NAMALWA (cell line): ENCODE data around the gene LILRA1.
"Not testable (repeated sequence)": the region's sequence is repeated elsewhere in the genome, so short reads cannot be mapped to it uniquely, and the experiment has no call there.

Experiments
- DNase-seq: peaks from one replicate; pipeline ENCODE4 v3.0.0-alpha.2; 2015; ENCODE audit warnings: low spot score

LILRA1 gene

DNA sequence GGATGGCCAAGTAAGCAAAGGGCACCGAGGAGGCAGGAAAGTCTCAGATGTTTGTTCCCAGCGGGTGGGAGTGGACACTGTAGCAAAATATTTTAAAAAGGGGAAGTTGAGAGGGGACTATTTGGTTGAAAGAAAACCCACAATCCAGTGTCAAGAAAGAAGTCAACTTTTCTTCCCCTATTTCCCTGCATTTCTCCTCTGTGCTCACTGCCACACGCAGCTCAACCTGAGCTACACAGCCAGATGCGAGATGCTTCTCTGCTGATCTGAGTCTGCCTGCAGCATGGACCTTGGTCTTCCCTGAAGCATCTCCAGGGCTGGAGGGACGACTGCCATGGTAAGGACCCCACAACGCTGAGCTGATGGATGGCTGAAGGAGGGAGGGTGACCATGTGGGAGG lies at the start of gene LILRA1:
LILRA1 (plus strand) TSS at position 188 of the 400 bp plus-strand sequence. CDS start 613 bp downstream, outside the sequence.
- not testable (repeated sequence) for DNase-seq

DNA sequence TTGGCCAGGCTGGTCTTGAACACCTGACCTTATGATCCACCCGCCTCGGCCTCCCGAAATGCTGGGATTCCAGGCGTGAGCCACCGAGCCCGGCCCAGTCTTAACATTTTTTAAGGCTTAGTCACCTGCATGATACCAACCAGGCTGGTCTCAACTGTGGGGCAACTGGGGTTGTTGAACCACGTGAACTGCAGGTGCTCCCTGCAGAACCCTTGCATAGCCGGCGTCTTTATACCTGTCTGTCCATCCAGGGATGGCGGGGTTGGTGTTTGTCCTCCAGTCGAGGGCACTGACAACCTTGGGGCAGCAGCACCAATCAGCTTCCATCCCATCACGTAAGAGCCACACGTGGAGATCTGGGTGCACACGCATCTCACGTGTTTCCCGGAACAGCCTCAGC lies 44.6 kb upstream of the LILRA1 start:
- DNase-seq: no peak

DNA sequence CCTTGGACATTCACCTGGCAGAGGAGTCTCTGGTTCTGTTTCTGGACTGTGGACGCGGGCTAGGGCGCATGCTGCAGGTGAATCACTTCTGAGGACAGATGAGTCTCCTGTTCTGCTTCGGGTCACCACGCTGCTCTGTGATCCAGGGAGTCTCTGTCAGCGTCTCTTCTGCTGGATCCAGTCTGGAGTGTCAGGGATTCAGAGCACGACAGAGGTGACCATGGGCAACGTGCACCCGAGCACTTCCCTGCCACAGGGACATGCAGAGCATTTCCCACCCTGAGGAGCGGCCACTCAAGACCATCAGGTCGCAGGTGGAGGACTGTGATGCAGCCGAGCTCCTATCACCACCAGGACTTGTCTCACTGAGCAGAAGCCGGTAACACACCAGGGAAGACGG lies 44.2 kb upstream of the LILRA1 start:
- DNase-seq: no peak

DNA sequence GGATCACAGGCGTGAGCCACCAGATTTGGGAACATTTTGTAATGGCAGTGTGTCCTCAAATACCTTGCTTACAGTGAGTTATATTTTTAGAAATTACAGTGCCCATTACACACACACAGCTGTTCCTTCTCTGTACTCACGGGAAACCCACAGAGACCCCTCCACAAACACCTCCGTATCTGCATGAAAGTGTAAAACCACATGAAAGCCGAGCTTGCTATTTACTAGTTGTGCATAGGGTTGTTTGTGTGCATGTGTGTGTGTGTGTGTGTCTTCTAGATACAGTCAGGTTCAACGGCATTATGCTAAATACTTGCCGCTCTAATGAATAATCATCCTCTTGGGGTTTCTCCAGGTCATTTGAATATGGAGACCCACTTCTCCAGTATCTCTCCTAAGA lies 42.1 kb upstream of the LILRA1 start:
- DNase-seq: peak; percentile 17

DNA sequence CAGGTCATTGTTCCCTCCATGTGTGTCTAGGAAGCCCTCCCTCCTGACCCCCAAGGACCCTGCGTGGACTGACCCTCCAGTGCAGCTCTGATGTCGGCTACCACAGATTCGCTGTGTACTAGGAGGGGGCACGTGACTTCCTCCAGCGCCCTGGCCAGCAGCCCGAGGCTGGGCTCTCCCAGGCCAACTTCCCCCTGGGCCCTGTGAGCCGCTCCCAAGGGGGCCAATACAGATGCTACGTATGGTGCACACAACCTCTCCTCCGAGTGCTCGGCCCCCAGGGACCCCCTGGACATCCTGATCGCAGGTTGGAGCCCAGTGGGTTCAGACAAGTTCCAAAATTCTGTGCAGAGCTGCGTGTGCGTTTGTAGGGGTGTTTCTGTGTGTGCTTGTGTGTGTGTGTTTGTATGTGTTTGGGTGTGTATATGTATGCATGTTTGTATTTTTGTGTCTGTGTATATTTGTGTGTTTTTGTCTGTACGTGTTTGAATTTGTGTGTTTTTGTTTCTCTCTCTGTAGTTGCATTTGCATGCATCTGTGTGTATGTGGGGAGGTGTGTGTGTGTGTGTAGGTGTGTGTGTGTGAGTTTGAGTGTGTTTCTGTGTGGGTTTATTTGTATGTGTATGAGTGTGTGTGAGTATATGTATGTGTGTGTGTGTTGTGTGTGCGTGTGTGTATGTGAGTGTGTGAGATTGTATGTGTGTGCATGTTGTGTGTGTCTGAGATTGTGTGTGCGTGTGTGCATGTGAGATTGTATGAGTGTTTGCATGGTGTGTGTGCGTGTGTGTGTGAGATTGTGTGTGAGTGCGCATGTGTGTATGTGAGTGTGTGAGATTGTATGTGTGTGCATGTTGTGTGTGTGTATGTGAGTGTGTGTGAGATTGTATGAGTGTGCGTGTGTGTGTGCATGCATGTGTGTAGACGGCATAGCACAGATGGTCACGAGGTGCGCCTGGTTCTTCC lies 41.2 kb upstream of the LILRA1 start:
- no peak for DNase-seq

DNA sequence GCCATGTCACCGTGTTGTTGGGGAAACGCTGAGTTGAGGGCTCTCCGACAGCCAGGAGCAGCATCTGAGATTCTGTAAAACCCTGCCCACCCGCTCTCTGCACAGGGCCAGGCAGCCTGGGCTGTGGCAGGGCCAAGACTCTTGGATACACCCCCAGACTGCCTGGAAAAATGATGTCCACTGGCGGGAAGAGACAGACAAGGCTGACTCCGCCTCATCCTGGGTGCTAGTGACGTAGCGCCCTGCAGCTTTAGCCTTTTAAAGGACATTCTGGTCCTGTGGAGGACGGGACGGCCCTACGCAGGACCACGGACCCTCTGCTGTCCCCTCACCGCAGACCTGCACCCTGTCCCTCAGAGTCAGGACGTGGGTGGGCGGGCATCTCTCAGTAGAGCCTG lies 40.5 kb upstream of the LILRA1 start:
- no peak for DNase-seq

DNA sequence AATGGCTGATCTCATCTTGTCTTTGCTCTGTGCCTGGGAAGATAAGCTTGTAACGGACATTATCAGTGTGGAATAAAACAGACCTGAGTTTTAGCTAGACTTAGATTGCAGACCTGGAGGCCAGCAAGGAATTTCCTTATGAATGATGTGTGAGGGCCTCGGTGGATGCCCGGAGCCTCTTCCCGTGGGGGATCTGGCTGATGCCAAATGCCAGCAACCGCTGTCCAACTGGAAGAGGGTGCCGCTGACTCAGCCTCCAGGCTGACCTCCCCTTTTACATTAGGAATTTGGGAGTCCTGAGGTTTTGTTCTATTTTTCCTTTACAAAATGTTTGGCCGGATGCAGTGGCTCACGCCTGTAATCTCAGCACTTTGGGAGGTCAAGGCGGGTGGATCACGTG lies 39.4 kb upstream of the LILRA1 start:
- no peak for DNase-seq

DNA sequence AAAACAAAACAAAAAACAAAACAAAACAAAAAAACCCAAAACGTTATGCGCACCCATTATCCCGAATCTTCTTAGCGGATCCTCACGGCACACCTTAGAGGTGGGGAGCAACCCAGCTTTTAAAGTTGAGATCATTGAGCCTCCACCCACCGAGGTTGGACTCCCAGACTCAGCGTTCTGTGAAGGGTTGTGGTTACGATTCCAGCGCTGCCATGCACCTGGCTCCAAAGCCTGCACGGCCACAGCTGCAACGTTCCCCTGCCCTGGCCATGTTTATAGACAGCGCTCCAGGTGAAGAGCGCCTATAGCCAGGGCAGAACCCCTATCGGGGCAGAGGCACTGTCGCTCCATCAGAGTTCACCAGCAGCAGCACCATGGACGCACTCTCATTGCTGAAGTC lies 38.5 kb upstream of the LILRA1 start:
- no peak for DNase-seq

DNA sequence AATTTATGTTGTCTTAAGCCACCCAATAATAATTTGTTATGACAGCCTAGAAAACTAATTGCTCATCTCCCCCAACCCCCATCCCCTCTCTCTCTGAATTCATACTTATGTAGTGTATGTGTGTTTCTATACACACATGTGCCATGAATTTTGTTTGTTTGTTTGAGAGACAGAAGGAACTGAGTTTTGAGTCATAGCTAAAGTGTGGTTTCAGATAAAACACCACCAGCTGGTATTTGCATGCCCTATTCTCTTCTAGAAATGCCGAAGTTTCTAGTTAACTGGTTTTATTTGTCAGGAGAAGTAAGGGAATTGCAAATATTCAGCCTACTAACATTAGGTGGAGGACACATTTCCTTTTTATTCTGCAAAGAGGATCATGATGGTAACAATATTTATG lies 37.2 kb upstream of the LILRA1 start:
- no peak for DNase-seq

DNA sequence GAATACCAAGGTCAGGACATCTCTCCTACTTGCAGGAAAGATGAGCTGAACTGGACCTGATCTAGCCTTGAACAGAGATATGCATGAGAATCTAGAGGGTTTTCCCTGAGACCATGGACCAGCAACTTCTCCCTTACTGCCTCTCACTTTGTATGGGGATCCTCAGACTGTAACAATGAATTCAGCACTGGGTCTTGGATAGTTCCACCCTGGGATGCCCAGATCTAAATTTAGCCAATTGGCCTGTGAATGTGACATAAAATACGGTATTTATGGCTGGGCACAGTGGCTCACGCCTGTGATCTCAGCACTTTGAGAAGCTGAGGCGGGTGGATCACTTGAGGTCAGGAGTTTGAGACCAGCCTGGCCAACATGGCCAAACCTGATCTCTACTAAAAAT lies 35.1 kb upstream of the LILRA1 start:
- no peak for DNase-seq

DNA sequence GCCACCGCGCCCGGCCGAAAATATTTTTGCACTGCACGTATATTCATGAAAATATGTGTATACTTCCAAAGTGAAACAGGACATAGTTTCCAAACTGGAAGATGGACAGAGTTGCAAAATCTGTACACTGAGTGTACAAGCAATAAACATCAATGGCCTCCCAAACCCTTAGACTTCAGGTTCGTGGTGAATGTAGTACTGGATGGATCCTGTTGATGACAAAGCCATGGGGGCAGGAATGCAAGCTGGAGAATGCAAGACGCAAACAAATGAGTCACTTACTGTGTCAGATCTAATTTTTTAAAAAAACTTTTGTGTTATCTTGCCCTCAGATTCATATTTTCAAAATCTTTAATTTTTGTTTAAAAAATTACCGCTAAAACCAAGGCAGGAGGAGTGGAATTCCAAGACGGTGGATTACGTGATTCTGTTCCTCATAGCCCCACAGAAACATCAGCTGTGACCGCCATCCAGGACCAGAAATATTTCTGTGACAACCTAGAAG lies 32.5 kb upstream of the LILRA1 start:
- DNase-seq: no peak

DNA sequence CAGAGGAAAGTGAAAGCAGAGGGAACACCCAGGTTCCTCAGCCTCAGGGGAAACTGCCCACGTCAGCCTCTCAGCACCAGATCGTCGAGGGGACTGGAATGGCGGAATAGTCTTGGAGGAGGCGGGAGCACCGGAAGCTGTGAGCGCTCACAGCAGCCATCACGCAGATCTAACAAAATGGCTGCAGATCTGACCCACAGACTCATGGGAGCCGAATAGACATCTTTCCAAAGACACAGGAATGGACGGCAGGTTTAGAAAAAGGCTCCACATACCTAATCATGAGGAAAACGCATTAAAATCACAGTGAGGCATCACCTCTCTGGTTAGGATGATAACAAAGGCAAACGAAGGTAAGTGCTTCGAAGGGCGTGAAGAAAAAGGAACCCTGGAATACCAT lies 31.6 kb upstream of the LILRA1 start:
- DNase-seq: no peak

DNA sequence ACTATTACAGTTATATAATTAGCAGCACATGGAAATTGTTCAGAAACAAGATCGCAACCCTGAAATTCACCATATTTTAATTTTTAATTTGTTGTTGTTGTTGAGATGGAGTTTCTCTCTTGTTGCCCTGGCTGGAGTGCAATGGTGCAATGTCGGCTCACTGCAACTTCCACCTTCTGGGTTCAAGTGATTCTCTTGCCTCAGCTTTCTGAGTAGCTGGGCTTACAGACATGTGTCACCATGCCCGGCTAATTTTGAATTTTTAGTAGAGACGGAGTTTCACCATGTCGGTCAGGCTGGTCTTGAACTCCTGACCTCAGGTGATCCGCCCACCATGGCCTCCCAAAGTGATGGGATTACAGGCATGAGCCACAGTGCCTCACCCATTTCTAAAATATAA lies 30.2 kb upstream of the LILRA1 start:
- not testable (repeated sequence) for DNase-seq

DNA sequence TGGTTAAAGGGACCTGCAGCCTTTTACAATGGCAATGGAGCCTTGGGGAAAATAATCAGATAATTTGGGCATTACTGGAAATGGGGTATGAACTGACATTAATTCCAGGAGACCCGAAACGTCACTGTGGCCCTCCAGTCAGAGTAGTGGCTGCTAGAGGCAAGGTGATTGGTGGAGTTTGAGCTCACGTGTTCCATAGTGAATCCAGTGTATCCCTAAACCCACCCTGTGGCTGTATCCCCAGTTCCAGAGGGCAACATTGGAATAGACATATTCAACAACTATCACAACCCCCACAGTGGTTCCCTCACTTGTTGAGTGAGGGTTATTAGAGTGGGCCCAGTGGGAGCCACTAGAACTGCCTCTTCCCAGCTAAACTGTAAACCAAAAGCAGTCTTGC lies 23.1 kb upstream of the LILRA1 start:
- DNase-seq: no peak

DNA sequence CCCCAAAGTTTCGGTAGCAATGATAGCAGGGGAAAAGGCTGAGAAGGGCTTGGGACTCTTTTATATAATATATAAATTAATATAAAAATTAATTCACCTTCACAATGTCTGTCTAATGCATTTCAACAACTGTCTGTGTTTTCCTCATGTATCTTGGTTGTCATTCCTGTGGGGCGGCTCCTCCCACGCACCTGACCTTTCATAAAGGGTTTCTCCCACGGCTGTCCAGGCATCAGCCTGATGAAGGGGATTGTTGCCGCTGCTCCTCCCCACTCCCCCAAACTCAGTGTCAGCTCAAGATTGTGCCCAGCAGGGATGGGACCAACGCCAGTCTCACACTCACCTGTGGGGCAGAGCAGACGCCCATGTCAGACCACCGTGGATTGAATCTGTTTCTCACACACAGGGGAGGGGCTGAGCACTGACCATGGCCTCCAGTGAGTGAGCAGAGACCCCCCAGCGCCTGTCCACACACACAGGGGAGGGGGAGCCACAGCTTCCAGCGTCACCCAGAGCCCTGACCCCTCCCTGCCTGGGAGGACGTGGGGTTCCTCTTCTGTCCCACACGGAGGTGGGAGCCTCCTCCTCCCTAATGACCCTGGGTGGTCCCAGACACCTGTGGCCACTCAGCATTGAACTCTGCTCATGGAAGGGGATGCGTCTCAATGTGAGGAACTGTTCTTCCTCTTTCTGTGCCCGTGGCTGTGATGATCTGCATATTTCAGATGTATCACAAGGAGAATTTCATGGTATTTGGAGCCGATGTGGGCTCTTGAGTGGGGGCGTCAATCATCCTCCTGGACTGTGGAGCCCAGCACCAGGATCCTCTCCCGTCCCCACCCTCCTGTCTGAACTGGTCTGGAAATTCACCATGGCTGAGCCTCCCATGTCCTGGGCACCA lies 21.5 kb upstream of the LILRA1 start:
- not testable (repeated sequence) for DNase-seq

DNA sequence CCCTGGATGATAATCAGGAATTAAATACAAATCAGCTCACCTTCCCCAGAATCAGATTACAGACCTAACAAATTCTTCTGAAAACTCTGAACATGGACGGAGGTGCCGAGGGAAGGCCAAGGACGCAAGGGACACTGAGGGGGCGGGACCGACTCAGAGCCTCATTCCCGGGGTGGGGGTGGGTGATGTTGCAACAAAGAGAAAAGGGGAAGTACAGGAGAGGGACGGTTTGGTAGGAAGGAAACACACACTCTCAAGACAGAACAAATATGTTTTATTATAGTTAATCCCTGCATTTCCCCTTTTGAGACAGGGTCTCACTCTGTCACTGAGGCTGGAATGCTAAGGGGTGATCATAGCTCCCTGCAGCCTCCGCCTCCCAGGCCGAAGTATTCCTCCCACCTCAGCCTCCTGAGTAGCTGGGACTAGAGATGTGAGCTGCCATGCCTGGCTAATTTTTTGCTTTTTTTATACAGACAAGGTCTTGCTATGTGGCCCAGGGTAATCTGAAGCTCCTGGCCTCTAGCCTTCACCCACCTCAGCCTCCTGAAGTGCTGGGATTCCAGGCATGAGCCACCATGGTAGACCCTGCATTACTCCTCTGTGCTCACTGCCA lies 20.6 kb upstream of the LILRA1 start:
- DNase-seq: no peak

DNA sequence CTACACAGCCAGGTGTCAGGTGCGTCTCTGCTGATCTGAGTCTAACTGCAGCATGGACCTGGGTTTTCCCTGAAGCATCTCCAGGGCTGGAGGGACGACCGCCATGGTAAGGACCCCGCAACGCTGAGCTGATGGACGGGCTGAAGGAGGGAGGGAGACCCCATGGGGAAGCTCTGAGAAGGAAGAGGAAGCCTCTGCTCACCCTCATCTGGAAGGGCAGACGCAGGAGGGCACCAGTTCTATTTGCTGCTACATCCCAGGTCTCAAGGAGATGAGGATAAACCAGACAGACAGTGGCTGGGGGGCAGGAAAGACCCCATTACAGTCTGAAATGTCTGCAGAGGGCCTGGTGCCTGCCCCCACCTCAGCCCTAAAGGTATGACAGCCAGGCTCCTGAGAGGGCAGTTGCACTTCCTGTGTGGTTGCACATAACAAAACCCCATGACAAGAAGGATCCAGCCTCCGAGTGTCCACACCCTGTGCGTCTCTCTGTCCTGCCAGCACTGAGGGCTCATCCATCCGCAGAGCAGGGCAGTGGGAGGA lies 20.0 kb upstream of the LILRA1 start, which contains the start of gene LILRA2:
LILRA2 (plus strand) TSS at position 461 of the 543 bp plus-strand sequence. CDS start 89 bp downstream, outside the sequence.
- DNase-seq: no peak

DNA sequence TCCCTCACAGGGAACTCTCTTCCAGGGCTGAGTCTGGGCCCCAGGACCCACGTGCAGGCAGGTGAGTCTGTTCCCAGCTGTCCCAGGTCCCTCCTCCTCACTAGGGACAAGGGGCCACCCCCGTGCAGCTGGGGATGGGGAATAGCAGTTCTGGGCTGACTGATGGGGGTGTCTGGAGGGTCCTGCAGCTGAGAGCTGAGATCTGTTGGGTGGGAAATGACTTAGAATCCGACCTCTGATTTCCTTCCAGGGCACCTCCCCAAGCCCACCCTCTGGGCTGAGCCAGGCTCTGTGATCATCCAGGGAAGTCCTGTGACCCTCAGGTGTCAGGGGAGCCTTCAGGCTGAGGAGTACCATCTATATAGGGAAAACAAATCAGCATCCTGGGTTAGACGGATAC lies 19.4 kb upstream of the LILRA1 start:
- no peak for DNase-seq

DNA sequence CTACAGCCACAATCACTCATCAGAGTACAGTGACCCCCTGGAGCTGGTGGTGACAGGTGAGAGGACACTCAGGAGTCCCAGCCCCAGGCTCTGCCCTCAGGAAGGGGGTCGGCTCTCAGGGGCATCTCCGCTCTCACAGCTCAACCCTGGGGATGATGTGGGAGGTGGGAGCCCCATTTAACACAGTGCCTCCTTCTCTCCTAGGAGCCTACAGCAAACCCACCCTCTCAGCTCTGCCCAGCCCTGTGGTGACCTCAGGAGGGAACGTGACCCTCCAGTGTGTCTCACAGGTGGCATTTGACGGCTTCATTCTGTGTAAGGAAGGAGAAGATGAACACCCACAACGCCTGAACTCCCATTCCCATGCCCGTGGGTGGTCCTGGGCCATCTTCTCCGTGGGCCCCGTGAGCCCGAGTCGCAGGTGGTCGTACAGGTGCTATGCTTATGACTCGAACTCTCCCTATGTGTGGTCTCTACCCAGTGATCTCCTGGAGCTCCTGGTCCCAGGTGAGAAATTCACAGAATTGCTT lies 18.8 kb upstream of the LILRA1 start:
- no peak for DNase-seq

DNA sequence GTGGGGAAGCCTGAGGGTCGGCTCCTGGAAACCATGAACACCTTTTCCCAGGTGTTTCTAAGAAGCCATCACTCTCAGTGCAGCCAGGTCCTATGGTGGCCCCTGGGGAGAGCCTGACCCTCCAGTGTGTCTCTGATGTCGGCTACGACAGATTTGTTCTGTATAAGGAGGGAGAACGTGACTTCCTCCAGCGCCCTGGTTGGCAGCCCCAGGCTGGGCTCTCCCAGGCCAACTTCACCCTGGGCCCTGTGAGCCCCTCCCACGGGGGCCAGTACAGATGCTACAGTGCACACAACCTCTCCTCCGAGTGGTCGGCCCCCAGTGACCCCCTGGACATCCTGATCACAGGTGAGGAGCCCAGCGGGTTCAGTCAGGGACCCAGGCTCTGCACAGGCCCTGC lies 18.2 kb upstream of the LILRA1 start:
- DNase-seq: not testable (repeated sequence)

DNA sequence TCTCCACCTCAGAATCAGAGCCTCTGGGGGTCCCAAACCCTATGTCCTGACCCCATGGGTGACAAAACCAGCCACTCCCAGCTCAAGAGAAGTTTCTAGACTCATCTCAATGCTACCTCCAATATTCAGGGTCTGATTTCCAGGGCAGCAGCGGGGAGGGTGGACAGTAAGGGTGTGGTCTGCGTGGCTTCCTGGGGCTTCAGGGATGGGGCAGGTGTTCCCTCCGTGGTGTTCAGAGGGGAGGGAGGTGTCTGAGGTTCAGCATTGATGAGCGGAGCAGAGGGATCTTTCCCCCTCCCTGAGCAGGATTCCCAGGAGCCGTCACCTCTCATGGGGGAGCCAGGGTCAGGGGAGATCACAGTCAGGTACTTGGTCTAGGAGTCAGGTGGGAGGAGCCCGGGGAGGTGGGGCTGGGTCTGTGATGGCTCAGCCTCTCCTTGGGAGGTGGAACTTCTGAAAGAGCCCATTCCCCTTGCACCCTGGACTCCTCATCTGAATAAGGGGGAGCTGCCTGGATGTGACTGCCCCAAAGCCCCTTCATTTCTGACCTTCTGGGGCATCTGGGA lies 16.9 kb upstream of the LILRA1 start:
- DNase-seq: no peak
